ENCODE measurements around the gene SNAP25.

Gene SNAP25

GRCh38 chr20:10264166-10264558 is 45.5 kb downstream of the SNAP25 start:
- no peak for DNase-seq

GRCh38 chr20:10268636-10269035 is 50.0 kb downstream of the SNAP25 start:
- DNase-seq: no peak

- DNase-seq: no peak
Observed at GRCh38 chr20:10270630-10271029, 52.0 kb downstream of the SNAP25 start.

GRCh38 chr20:10271494-10272219 is 53.0 kb downstream of the SNAP25 start:
- no peak for DNase-seq

- no peak for DNase-seq
Observed at GRCh38 chr20:10276878-10277580, 58.4 kb downstream of the SNAP25 start.

GRCh38 chr20:10277616-10278015 is 59.0 kb downstream of the SNAP25 start:
- DNase-seq: no peak

GRCh38 chr20:10278412-10278811 is 59.8 kb downstream of the SNAP25 start:
- no peak for DNase-seq

GRCh38 chr20:10280018-10280908 is 61.6 kb downstream of the SNAP25 start:
- no peak for DNase-seq

- no peak for DNase-seq
Observed at GRCh38 chr20:10281911-10282310, 63.3 kb downstream of the SNAP25 start.

GRCh38 chr20:10282979-10283456 is 64.4 kb downstream of the SNAP25 start:
- DNase-seq: no peak

GRCh38 chr20:10286356-10286755 is 67.7 kb downstream of the SNAP25 start:
- DNase-seq: no peak

GRCh38 chr20:10288421-10288820 is 69.8 kb downstream of the SNAP25 start:
- DNase-seq: no peak

GRCh38 chr20:10288954-10289646 is 70.5 kb downstream of the SNAP25 start:
- no peak for DNase-seq

- no peak for DNase-seq
Observed at GRCh38 chr20:10291568-10292248, 73.1 kb downstream of the SNAP25 start.

- no peak for DNase-seq
Observed at GRCh38 chr20:10297223-10297622, 78.6 kb downstream of the SNAP25 start.

GRCh38 chr20:10297684-10298240 is 79.1 kb downstream of the SNAP25 start:
- no peak for DNase-seq

- no peak for DNase-seq
Observed at GRCh38 chr20:10300582-10301446, 82.2 kb downstream of the SNAP25 start.

GRCh38 chr20:10303852-10304251 is 85.2 kb downstream of the SNAP25 start:
- DNase-seq: no peak

GRCh38 chr20:10304471-10305046 is 85.9 kb downstream of the SNAP25 start:
- DNase-seq: no peak

All from OCI-M1 (cell line).